HAP-1 (cell line): ENCODE data around the gene PPIAL4G.
A peak's percentile ranks its signal among the peaks of the same experiment; 100 is the strongest.
"Not testable (repeated sequence)": the region's sequence is repeated elsewhere in the genome, so short reads cannot be mapped to it uniquely, and the experiment has no call there.

Experiments
- DNase-seq, 2 experiments: peaks; one replicate each; pipeline ENCODE4 v3.0.0-alpha.2; 2016 to 2020; ENCODE audit warnings: low spot score in 2 of 2
- H3K27me3 ChIP-seq: fragments of 250-450 bp; sonication (Bioruptor Pico); 2 replicates; pipeline ENCODE4 v1.5.1; 2020; ENCODE audit warnings: low read depth, mild to moderate bottlenecking, moderate library complexity
- H3K36me3 ChIP-seq: fragments of 250-450 bp; sonication (Bioruptor Pico); replicated peaks from 2 replicates; pipeline ENCODE4 v1.5.1; 2020; ENCODE audit warnings: mild to moderate bottlenecking
- H3K4me1 ChIP-seq: fragments of 250-450 bp; sonication (Bioruptor Pico); 2 replicates; pipeline ENCODE4 v1.5.1; 2020; ENCODE audit warnings: mild to moderate bottlenecking
- H3K4me3 ChIP-seq: fragments of 250-450 bp; sonication (Bioruptor Pico); 2 replicates; pipeline ENCODE4 v1.5.1; 2020; ENCODE audit warnings: mild to moderate bottlenecking, moderate library complexity
- H3K9me3 ChIP-seq: fragments of 250-450 bp; sonication (Bioruptor Pico); 2 replicates; pipeline ENCODE4 v1.5.1; 2020; ENCODE audit warnings: mild to moderate bottlenecking, moderate library complexity
- in situ Hi-C: fragments of 300-500 bp; cut with MboI; formaldehyde crosslinking; loops from 3 replicates; pipeline ENCODE4 v1.14.3; 2020; ENCODE audit warnings: low sequenced_read_pairs, inconsistent platforms, mixed read lengths

The PPIAL4G gene

DNA sequence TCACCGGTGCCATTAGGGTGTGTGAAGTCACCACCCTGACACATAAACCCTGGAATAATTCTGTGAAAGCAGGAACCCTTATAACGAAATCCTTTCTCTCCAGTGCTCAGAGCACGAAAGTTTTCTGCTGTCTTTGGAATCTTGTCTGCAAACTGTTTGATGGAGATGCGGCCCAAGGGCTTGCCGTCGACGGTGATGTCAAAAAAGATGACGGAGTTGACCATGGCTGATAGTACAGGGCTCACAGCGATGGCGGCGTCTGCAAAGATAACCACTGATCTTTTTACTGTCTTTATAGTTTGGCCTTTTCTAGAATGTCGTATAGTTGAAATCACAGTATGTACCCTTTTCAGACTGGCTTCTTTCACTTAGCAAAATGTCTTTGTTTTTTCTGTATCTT is at the start of gene PPIAL4G:
PPIAL4G (minus strand) TSS at position 274 of the 400 bp plus-strand sequence; CDS start at position 224, 50 bp downstream.
- H3K36me3 ChIP-seq, H3K27me3 ChIP-seq, DNase-seq, in situ Hi-C loops, H3K4me1 ChIP-seq, H3K9me3 ChIP-seq, H3K4me3 ChIP-seq: not testable (repeated sequence)

DNA sequence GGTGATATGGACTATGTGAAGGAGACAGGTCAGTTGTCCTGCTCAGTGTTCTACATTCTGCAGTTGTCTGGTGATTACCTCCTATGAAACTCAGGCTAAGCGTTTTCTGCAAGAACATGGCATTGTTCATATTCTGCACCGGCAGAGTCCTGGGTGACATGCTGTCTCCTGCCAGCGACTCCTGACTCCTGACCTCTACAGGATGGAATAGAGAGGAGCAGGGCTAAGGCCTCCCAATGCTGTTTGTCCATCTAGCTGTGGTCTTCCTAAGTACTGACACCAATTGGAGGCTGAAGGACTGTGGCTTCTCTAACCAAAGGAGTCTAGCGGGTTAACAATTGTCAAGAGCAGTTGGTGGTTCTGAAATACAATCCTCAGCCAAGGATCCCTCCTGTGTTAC is 49.1 kb upstream of the PPIAL4G start:
- H3K9me3 ChIP-seq, H3K4me1 ChIP-seq, DNase-seq, in situ Hi-C loops, H3K27me3 ChIP-seq, H3K4me3 ChIP-seq, H3K36me3 ChIP-seq: not testable (repeated sequence)

DNA sequence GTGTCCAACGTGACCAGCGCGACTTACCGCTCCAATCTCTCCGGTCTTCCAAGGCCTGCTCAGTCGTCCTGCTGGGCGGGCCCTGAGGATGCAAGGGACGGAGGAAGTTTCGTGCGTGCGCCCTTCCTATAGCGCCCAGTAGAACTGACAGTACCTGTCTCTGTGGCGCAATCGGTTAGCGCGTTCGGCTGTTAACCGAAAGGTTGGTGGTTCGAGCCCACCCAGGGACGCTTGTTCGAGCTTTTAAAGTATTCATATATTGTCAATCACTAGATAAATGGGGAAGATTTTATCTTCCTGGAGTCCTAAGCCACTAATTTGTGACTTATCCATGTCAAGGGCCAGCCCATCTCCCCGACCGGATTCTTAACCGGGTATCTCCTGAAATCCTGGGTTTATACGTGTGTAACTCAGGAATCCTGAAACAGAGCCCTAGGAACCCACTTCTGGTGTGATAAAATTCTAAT is 46.0 kb upstream of the PPIAL4G start:
- in situ Hi-C loops, H3K27me3 ChIP-seq, H3K36me3 ChIP-seq, H3K9me3 ChIP-seq, H3K4me1 ChIP-seq: not testable (repeated sequence)
- peak; percentile 73 to 80 for DNase-seq
- H3K4me3 ChIP-seq, result peak overlapping the region; percentile 29

DNA sequence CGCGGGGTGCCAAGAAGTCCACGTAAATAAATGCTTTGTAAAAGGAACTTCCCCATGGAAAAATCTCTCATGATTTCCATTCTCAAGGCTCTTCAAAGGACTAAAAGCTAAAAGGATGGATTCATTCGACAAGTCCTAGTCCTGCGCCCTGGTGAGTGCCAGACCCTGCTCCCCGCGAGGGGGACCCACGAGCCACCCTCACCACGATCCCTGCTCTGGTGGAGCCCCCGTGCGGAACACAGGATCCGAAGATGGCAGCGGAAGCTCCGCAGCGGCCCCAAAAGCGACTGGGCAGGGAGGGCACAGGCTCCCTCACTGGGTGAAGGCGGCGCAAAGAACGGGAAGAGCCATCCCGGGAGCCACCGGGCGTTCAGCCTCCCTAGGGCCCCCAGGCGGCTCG is 45.5 kb upstream of the PPIAL4G start:
- H3K9me3 ChIP-seq, in situ Hi-C loops, H3K27me3 ChIP-seq, H3K4me1 ChIP-seq, H3K36me3 ChIP-seq, DNase-seq: not testable (repeated sequence)
- H3K4me3 ChIP-seq, result peak overlapping the region; percentile 29

DNA sequence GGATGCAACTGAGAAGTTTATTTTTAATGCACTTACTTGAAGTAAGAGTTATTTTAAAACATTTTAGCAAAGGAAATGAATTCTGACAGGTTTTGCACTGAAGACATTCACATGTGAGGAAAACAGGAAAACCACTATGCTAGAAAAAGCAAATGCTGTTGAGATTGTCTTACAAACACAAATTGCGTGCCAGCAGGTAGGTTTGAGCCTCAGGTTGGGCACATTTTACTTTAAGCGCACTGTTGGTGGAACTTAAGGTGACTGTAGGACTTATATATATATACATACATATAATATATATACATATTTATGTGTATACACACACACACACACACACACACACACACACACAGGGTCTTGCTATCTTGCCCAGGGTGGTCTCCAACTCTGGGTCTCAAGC is 43.5 kb upstream of the PPIAL4G start:
- H3K4me3 ChIP-seq, H3K36me3 ChIP-seq, H3K27me3 ChIP-seq, DNase-seq, in situ Hi-C loops, H3K9me3 ChIP-seq, H3K4me1 ChIP-seq: not testable (repeated sequence)

DNA sequence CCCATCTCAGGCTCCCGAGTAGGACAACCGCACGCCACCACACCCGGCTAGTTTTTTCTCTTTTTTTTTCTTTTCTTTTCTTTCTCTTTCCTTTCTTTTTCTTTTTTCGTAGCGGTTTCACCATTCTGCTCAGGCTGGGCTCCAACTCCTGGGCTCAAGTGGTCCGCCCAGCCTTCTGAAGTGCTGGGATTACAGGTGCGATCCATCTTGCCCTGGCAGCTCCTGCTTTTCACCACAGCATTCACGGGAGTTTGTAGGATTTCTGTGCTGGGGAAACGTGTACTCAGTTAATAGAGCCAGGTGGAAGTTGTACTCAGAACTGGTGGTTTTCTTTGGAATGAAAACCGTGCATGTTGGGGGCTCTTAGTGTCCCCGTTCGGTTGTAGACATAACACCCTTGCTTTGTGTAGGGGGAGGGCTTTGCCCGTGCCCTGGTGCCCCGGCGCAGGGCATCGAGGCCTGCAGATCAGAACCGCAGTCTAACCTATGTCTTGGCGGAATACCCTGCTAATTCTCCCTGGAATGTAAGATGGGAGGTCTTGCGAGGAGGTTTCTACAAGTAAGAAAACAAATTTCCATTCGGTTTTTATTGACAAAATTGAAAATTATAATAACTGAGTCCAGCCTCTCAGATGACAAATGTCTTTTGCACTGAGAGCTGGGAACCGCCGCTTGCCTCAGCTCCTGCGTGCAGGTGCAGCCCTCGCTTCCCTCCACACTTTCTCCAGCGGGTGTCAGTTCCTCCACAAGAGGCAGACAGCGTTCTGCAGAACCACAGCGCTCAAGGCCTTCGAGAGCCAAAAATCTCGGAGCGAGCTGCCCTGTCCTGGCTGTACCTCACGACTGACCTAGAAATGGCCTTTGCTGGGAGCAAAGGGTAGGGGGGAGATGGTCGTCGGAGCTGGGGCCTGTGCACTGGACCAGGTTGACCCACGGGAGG is 40.4 kb upstream of the PPIAL4G start:
- H3K36me3 ChIP-seq, in situ Hi-C loops, H3K9me3 ChIP-seq, H3K27me3 ChIP-seq, H3K4me1 ChIP-seq: not testable (repeated sequence)
- peak overlapping the region; percentile 21 for H3K4me3 ChIP-seq
- peak in 1 of 2 experiments; percentile 29 for DNase-seq

DNA sequence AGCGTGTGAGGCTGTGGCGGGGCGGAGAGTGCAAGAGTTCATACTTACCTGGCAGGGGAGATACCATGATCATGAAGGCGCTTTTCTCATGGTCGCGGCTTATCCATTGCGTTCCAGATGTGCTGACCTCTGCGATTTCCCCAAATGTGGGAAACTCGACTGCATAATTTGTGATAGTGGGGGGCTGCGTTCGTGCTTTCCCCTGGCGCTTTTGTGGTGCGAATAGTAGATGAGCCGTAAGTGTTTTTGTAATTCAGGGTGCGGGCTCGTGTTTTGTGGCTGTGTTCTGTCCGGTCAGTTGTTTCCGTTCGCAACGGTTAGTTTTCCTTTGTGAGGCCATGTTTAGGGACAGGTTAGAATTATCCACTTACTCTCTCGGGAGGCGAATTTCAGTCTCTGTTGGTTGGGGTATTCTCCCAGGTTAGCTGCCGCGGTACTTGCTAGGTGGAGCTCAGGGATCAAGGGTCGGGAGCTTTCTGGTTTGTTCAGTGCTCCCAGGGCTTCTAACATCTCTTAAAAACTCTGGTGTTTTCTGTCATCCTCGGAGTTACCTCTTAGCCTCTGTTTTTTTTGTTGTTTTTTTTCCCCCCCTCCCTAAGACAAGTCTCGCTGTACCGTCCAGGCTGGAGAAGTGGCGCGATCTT is 39.6 kb upstream of the PPIAL4G start:
- peak overlapping the region; percentile 7 for H3K4me3 ChIP-seq
- peak; percentile 92 to 94 for DNase-seq
- in situ Hi-C loops, result not testable (repeated sequence)

DNA sequence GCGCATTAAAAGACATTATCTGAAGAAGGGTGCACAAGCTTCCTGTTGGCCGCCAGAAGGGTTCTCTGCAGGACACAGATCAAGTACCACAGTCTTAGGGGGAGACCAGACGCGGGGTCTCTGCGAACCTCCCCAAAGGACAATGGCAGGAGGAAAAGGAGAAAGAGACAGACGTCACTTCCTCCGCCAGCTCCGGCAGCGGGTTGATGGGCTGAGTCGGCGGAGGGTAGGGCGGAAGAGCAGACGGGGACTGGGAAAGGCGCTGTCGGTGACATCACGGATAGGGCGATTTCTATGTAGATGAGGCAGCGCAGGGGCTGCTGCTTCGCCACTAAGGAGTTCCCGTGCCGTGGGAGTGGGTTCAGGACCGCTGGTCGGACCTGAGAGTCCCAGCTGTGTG is 39.0 kb upstream of the PPIAL4G start:
- H3K4me1 ChIP-seq, H3K36me3 ChIP-seq, in situ Hi-C loops, H3K27me3 ChIP-seq, H3K9me3 ChIP-seq: not testable (repeated sequence)
- peak overlapping the region; percentile 14 for H3K4me3 ChIP-seq
- DNase-seq, result peak; percentile 69 to 89

More for the DNA sequence above, 39.6 kb upstream of the PPIAL4G start:
- not testable (repeated sequence) for H3K36me3 ChIP-seq, H3K27me3 ChIP-seq, H3K9me3 ChIP-seq, H3K4me1 ChIP-seq

DNA sequence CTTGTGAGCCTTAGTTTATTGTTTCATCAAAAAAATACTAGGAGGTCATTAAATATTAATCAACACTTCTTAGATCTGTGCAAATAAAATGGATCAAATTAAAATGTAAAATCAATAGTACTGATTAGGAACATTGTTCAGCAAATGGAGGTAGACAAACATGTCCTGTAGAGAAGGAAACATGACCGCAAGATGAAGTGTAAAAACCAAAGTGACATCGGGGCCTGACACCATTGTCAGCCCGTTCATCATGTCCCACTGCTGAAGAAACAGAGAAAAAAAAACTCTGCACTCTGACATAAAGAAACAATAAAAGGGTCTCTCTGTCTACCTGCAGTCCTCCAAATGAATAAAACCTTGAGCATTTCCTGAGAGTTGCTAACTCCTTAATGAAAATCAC is 31.2 kb upstream of the PPIAL4G start:
- H3K36me3 ChIP-seq, H3K4me3 ChIP-seq, H3K9me3 ChIP-seq, in situ Hi-C loops, H3K4me1 ChIP-seq, DNase-seq, H3K27me3 ChIP-seq: not testable (repeated sequence)

DNA sequence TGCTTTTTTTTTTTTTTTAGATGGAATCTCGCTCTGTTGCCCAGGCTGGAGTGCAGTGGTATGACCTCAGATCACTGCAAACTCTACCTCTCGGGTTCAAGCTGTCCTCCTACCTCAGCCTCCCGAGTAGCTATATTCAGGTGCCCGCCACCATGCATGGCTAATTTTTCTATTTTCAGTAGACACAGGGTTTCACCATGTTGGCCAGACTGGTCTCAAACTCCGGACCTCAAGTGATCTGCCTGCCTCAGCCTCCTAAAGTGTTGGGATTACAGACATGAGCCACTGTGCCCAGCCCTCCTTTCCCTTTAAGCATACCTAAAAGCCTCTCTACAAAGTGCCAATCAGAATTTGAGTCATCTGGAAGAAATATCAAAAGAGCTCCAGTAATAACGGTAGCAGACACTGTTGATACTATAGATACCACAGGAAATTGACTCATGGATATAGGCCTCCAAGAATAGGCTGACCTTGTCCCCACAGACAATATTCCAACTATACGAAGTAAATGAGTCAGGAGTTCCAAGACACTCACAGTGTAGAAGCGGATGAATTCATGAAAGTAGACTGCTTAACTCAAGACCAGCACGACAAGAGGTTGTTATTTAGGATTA is 29.6 kb upstream of the PPIAL4G start:
- in situ Hi-C loops, H3K9me3 ChIP-seq, DNase-seq, H3K36me3 ChIP-seq, H3K4me1 ChIP-seq, H3K27me3 ChIP-seq, H3K4me3 ChIP-seq: not testable (repeated sequence)

DNA sequence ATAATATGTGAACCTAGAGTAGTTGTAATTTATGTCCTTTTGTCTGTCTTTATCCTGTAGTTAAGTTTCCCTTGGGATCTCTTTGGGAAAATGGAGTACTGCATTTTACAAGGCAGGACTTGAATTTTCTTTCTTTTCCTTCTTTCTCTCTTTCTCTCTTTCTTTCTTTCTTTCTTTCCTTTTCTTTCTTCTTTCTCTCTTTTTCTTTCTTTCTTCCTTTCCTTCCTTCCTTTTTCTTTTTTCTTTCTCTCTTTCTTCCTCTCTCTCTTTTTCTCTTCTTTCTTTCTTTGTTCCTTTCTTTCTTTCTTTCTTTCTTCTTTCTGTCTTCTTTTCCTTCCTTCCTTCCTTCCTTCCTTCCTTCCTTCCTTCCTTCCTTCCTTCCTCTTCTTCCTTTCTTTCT is 10.8 kb upstream of the PPIAL4G start:
- H3K36me3 ChIP-seq, DNase-seq, in situ Hi-C loops, H3K4me3 ChIP-seq, H3K27me3 ChIP-seq, H3K9me3 ChIP-seq, H3K4me1 ChIP-seq: not testable (repeated sequence)

DNA sequence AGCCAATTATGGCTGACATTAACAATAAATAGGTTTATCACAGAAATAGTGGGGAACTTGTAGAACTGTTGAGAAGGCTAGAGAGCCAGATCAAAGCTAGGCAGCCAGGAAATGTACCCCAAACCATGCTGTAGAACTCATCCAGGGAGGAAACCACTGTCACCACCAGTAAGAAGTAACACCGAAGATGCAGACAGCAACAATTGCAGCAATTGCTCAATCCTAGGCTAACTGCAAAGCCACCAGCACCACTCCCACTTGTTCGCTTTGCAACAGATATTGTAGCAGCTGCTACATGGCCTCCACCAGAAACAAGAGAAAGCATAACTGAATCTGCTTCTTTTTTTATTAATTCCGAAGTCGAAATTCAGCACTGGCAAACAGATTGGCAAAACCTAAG is 2.0 kb downstream of the PPIAL4G start:
- in situ Hi-C loops, H3K27me3 ChIP-seq, DNase-seq, H3K4me1 ChIP-seq, H3K9me3 ChIP-seq, H3K36me3 ChIP-seq, H3K4me3 ChIP-seq: not testable (repeated sequence)

DNA sequence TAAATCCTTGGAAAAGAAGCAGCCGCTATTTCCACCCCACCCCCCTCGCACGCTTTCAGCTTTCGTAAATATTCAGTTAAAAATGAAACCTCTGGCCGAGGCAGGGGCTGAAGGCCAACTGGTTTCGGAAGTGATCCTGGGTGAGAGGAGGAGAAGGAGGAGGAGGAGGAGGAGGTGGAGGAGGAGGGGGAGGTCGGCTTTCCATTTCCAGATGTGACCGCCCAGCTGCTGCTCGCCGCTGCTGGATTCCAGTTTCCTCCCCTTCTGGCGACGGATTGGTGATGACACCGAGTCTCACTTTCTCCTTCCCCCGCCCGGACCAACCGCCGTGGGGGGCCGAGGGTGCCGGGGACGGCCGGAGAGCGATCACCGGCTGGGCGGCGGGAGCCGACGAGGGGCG is 23.4 kb downstream of the PPIAL4G start:
- H3K9me3 ChIP-seq, DNase-seq, H3K36me3 ChIP-seq, in situ Hi-C loops, H3K4me1 ChIP-seq, H3K27me3 ChIP-seq: not testable (repeated sequence)
- peak overlapping the region; percentile 44 for H3K4me3 ChIP-seq
